Common myeloid progenitor, CD34-positive (primary cell): ENCODE data around the gene TMEM203.
A peak's percentile ranks its signal among the peaks of the same experiment; 100 is the strongest.

ENCODE experiments used
- CTCF ChIA-PET: fragments of 350-600 bp; sonication (Branson Sonifier 250); formaldehyde crosslinking; loops from one replicate; lab custom pipeline; 2021; ENCODE audit warnings: antibody characterized with exemption; lab: Charles Lee
- POLR2A ChIA-PET: fragments of 350-600 bp; sonication (Branson Sonifier 250); formaldehyde crosslinking; loops from one replicate; lab custom pipeline; 2021; ENCODE audit warnings: antibody characterized with exemption; lab: Charles Lee
- DNase-seq, 3 donors: peaks; one replicate each; pipeline versions ENCODE4 v3.0.0 to v3.0.0-alpha.2; 2013
- H3K27ac ChIP-seq, 2 experiments: 1 replicate in 1 of 2; 2 replicates in 1 of 2; pipeline ENCODE4 v1.7.0; 2013; ENCODE audit warnings: inconsistent platforms in 2 of 2, low read length in 2 of 2, mild to moderate bottlenecking in 2 of 2, low read depth in 1 of 2, moderate library complexity in 1 of 2; ENCODE audit not compliant: severe bottlenecking in 2 of 2, insufficient read depth in 1 of 2, poor library complexity in 1 of 2
- H3K27me3 ChIP-seq, 5 experiments: replicated peaks in 2 of 5; 1 replicate in 3 of 5; 2 replicates in 2 of 5; pipeline versions ENCODE4 v1.6.1 to v1.7.0; 2013; ENCODE audit warnings: low read length in 4 of 5, mild to moderate bottlenecking in 2 of 5, moderate library complexity in 2 of 5, inconsistent platforms in 1 of 5; ENCODE audit not compliant: insufficient read depth in 5 of 5, control insufficient read depth in 4 of 5
- H3K36me3 ChIP-seq, 4 experiments: 1 replicate in 2 of 4; 2 replicates in 2 of 4; pipeline versions ENCODE4 v1.6.1 to v1.7.0; 2013; ENCODE audit warnings: low read length in 3 of 4, control low read depth in 1 of 4, mild to moderate bottlenecking in 1 of 4; ENCODE audit not compliant: control insufficient read depth in 4 of 4, insufficient read depth in 4 of 4
- H3K4me1 ChIP-seq, 4 experiments: 1 replicate in 3 of 4; 2 replicates in 1 of 4; pipeline versions ENCODE4 v1.6.1 to v1.7.1; 2013; ENCODE audit warnings: low read length in 3 of 4, mild to moderate bottlenecking in 3 of 4, control low read depth in 1 of 4, inconsistent platforms in 1 of 4, moderate library complexity in 1 of 4; ENCODE audit not compliant: control insufficient read depth in 4 of 4, insufficient read depth in 4 of 4; ENCODE audit errors: control extremely low read depth in 1 of 4
- H3K4me3 ChIP-seq, 7 experiments: 1 replicate in 4 of 7; 2 replicates in 3 of 7; pipeline versions ENCODE4 v1.5.1 to v1.7.0; 2013; ENCODE audit warnings: mild to moderate bottlenecking in 7 of 7, low read length in 6 of 7, moderate library complexity in 6 of 7, inconsistent platforms in 2 of 7, low read depth in 2 of 7, control low read depth in 1 of 7; ENCODE audit not compliant: insufficient read depth in 4 of 7, control insufficient read depth in 1 of 7; ENCODE audit errors: extremely low read depth in 1 of 7
- H3K9me3 ChIP-seq, 5 experiments: 1 replicate in 4 of 5; 2 replicates in 1 of 5; pipeline versions ENCODE4 v1.6.1 to v1.7.1; 2013; ENCODE audit warnings: low read length in 4 of 5, mild to moderate bottlenecking in 2 of 5, inconsistent platforms in 1 of 5, low read depth in 1 of 5, moderate library complexity in 1 of 5; ENCODE audit not compliant: control insufficient read depth in 4 of 5, insufficient read depth in 2 of 5; ENCODE audit errors: control extremely low read depth in 1 of 5
- WGBS: methylation state at CpG from one replicate; pipeline ENCODE4 v1.1.5; 2013; ENCODE audit not compliant: insufficient coverage; 5-methylcytosine and 5-hydroxymethylcytosine counted together

TMEM203 gene

DNA sequence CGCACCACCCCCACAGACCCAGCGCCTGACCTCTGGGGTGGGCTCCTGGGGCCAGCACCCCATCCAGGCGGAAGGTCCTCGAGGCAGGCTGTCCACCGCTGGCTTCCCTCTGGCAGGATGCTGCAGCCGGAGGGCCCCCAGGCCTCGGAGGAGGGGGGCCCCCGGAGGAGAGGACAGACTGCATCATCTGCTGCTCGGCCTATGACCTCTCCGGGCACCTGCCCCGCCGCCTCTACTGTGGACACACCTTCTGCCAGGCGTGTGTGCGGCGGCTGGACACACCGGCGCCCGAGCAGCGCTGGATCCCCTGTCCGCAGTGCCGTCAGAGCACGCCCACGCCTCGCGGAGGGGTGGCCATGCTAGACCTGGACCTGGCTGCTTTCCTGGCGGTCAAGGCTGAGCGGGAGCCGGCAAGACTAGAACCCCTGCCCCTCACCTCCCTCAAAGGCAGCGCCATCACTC is 23.1 kb upstream of the TMEM203 start:
- Histone ChIP-seq H3K27me3 (peaks cover 0 to 35% (median 0%) of the 10 kb centered on the region in 5 experiments), H3K4me3 (no peak overlapping the region), H3K27ac (no peak overlapping the region), H3K4me1 (peaks cover 2 to 16% (median 13%) of the 10 kb centered on the region in 4 experiments), H3K36me3 (no peaks in the 10 kb centered on the region), H3K9me3 (no peaks in the 10 kb centered on the region)
- WGBS = 82% methylated on average over 24 of the region's 29 CpGs
- POLR2A ChIA-PET = no interaction called here
- CTCF ChIA-PET = interaction anchor here (1.2 to 6.3 kb wide), 7 partner anchors 24 to 110 kb away, joined by 3 to 46 read pairs (median 9); partner anchors contain the start of genes ANAPC2, NDOR1, SSNA1 and TMEM203
- DNase-seq = no peak

DNA sequence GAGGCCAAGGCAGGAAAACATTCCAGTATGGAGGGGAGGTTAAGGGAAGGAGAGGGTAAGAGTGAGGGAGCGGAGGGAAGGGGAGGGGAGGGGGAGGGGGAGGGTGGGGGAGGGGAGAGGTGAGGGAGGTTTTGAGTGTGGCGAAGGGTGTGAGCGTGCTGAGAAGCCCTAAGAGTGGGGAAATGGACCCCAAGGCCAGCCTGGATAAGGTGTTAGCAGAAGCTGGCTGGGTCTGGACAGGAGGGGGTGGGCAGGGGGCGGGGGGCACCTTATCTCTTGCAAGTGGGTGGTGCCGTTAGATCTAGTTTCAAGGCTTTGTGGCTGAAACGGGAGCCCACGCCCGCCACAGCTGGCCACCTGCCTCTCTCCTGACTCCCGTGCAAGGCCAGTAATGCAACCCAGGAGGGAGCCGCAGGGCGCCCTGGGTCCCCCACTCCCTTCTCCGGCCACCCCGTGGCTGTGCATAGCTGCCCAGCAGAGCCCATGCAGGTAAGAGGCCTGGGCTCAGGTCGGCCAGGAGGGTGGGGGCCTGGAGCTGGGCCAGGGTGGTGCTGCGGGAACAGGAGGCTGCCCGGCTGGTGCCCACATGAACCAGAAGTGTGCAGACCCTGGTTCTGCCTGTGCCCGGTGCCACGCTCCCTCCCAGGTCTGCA is 22.5 kb upstream of the TMEM203 start:
- ChIA-PET POLR2A (interaction anchor here (1.0 kb wide), 1 partner anchor 8 kb away, joined by 5 read pairs; no protein-coding TSS in a partner anchor), CTCF (interaction anchor here (0.7 to 6.3 kb wide), 18 partner anchors 9 to 159 kb away, joined by 3 to 46 read pairs (median 4); partner anchors contain the start of genes ANAPC2, NDOR1, SSNA1 and TMEM203)
- H3K9me3 ChIP-seq = no peaks in the 10 kb centered on the region
- peaks cover 0 to 35% (median 0%) of the 10 kb centered on the region in 5 experiments for H3K27me3 ChIP-seq
- WGBS = 47% methylated on average over 10 of the region's 18 CpGs
- H3K4me1 ChIP-seq = peaks cover 2 to 18% (median 15%) of the 10 kb centered on the region in 4 experiments
- no peaks in the 10 kb centered on the region for H3K36me3 ChIP-seq
- DNase-seq = no peak
- no peak overlapping the region for H3K27ac ChIP-seq
- H3K4me3 ChIP-seq = no peak overlapping the region

DNA sequence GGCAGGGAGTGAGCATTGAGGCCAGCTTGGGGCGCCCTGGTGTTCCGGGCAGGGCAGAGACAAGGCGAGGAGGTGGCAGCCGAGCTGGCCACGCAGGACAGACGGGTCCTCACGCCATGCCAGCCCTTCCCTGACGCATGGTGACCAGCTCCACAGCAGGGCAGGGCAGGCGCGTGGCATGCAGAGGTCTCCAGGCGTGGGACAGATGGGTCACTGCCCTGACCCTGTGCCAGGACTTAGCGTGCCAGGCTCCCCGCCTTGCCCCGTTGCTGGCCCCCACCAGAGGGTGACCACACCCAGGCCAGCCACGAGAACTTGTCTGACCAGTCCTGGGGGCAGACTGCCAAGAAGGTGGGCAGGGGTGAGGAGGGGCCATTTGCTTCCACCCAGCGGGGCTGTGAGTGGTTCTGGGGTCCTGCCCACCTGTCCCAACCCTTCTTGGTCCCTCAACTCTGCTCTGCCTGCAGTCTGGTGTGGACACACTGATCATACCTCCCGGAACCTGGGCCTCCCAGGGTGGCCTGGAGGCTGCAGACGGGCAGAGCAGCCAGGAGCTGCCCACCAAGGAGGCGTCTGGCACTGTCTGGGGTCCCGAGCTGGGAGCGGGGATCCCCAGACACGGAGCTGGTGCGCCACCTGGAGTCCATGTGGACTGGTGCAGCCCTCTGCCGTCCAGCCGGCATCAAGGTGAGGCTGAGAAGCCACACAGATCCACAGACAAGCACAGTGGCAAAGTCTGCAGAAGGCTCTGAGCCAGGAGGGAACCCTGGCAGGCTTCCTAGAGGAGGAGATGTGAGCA is 21.8 kb upstream of the TMEM203 start, which contains the start of gene RNF224:
Gene RNF224, plus strand, starts transcription at position 449 of the 799 bp plus-strand sequence. CDS start 834 bp downstream, outside the sequence.
- WGBS = 38% methylated on average over 21 of the region's 25 CpGs
- H3K4me1 ChIP-seq = peaks cover 2 to 25% (median 22%) of the 10 kb centered on the region in 4 experiments
- POLR2A ChIA-PET = interaction anchor here (0.6 to 1.0 kb wide), 2 partner anchors 9 to 12 kb away, joined by 3 to 5 read pairs; no protein-coding TSS in a partner anchor
- peaks cover 0 to 35% (median 0%) of the 10 kb centered on the region in 5 experiments for H3K27me3 ChIP-seq
- H3K36me3 ChIP-seq = no peaks in the 10 kb centered on the region
- peak; percentile 77 to 88 (median 83) for DNase-seq
- CTCF ChIA-PET = interaction anchor here (0.7 to 6.3 kb wide), 26 partner anchors 9 to 174 kb away, joined by 3 to 46 read pairs (median 4); partner anchors contain the start of genes ANAPC2, NDOR1, SSNA1 and TMEM203
- H3K27ac ChIP-seq = no peak within 1 kb of the TSS
- no peaks in the 10 kb centered on the region for H3K9me3 ChIP-seq
- H3K4me3 ChIP-seq = no peak within 1 kb of the TSS

DNA sequence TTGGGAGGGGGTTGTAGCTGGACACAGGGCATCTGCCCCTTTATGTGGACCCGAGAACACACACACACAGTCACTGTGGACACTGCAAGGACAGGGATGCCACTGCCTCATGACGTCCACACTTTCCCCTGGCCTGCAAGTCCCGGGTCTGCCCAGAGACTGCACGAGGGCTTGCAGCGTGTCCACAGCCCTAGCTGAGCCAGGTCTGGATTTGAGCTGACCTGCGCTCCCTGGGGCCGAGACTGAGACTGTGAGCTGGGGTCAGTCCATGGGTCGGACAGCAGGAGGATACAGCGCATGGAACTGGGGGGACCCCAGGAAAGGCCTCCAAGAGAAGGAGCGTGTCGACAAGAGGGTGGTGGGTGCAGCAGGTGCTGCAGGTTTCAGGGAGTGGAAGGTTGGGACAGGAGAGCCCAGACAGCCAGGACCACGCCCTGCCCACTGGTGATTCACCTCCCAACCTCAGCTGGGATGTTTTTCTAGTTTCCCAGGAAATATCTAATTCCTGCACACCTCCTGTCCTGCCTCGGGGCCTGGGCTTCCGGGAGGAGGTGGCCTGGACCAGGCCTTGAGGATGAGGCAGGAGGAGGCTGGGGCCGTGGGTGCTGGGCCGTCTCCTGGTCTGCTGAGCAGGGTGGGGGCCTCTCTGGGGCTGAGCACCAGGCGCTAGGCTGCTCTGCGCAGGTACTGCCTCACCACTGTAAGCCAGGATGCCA is 21.0 kb upstream of the TMEM203 start:
- no peaks in the 10 kb centered on the region for H3K36me3 ChIP-seq
- DNase-seq = no peak
- H3K4me1 ChIP-seq = peaks cover 2 to 30% (median 25%) of the 10 kb centered on the region in 4 experiments
- POLR2A ChIA-PET = no interaction called here
- no peak overlapping the region for H3K4me3 ChIP-seq
- CTCF ChIA-PET = interaction anchor here (0.8 to 6.3 kb wide), 15 partner anchors 10 to 174 kb away, joined by 3 to 46 read pairs (median 5); partner anchors contain the start of genes ANAPC2, NDOR1, SSNA1 and TMEM203
- H3K27ac ChIP-seq = no peak overlapping the region
- WGBS = 79% methylated on average over 17 of the region's 18 CpGs
- peaks cover 0 to 35% (median 0%) of the 10 kb centered on the region in 5 experiments for H3K27me3 ChIP-seq
- H3K9me3 ChIP-seq = no peaks in the 10 kb centered on the region

DNA sequence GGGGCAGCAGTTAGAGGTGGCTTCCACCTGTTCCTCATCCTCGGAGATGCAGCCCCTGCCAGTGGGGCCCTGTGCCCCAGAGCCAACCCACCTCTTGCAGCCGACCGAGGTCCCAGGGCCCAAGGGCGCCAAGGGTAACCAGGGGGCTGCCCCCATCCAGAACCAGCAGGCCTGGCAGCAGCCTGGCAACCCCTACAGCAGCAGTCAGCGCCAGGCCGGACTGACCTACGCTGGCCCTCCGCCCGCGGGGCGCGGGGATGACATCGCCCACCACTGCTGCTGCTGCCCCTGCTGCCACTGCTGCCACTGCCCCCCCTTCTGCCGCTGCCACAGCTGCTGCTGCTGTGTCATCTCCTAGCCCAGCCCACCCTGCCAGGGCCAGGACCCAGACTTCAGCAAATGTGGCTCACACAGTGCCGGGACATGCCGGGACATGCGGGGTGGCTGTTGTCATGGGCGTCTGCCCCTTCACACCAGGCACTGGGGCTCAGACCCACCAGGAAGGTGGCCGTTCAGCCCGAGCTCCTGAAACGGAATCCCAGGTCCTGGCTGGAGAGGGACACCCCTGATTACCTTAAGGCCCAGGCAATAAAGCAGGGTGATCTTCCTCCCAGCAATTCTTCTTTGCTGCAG is 20.4 kb upstream of the TMEM203 start:
- WGBS = 71% methylated on average over 20 of the region's 21 CpGs
- no peak overlapping the region for H3K4me3 ChIP-seq
- POLR2A ChIA-PET = interaction anchor here (0.6 to 3.7 kb wide), 2 partner anchors 15 to 19 kb away, joined by 3 to 16 read pairs; partner anchors contain the start of gene TUBB4B
- CTCF ChIA-PET = interaction anchor here (0.8 to 6.3 kb wide), 10 partner anchors 11 to 173 kb away, joined by 3 to 46 read pairs (median 8); partner anchors contain the start of genes ANAPC2, SSNA1 and TUBB4B
- H3K36me3 ChIP-seq = no peaks in the 10 kb centered on the region
- H3K9me3 ChIP-seq = no peaks in the 10 kb centered on the region
- DNase-seq = no peak
- H3K27ac ChIP-seq = no peak overlapping the region
- H3K27me3 ChIP-seq = peaks cover 0 to 35% (median 0%) of the 10 kb centered on the region in 5 experiments
- peaks cover 2 to 32% (median 27%) of the 10 kb centered on the region in 4 experiments for H3K4me1 ChIP-seq
